ENCODE data around the gene AOC1. TPM values are rescaled to one million over a fixed set of nuclear protein-coding genes. Genes with fewer than 3 reads are reported as not detected.
"Not testable (repeated sequence)": the region's sequence is repeated elsewhere in the genome, so short reads cannot be mapped to it uniquely, and the experiment has no call there.

AOC1 gene
- total RNA-seq, 1 donor from 2014 or later, result 0.64 TPM

DNA sequence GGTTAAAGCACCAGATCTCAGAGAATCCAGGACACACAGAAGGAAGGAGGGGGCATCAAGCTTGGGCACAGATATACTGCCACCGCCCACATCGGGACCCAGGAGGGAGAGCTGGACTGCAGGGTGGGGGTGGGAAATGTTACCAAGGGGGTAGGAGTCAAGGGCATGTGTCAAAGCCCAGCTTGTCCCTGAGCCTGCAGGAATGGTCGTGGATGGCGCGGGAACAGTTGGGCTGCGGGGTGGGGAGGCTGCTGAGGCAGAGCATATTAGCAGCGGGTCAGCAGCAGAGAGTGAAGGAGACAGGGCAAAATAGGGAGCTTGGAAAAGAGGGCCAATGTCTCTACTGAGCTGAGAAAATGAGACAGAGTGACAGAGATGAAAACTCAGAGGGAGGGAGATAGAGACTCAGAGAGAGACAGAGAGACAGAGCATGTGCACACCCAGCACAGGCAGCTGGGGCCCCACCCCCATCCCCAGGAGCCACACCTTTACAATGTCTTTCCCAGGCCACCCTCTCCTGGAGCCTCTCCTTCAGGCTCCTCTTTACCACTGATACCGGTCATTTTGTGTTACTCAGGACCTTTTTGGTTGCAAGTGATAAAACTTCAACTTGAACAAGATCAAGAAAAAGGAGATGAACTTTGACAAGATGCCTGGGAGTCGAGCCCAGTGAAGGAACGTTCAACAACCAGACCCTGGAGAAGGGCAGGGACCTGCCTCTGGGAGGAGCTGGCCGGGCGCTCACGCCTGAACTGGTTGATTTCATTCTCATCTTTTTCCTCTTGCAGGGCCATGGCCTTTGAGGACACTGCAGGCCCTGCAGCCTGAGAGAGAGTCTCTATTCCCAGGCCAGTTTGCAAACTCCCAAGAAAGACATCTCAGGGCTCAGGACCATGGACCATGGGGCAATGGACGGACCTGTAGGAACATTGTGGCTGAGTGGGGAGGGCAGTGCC is 50.0 kb downstream of the AOC1 start:
- Histone ChIP-seq H3K27ac (no peak overlapping the region), H3K4me1 (no peaks in the 10 kb centered on the region), H3K9me3 (no peaks in the 10 kb centered on the region), H3K27me3 (peaks cover 13% of the 10 kb centered on the region), H3K4me3 (no peak overlapping the region), H3K36me3 (no peaks in the 10 kb centered on the region)
- ATAC-seq (no peak), DNase-seq (no peak)
- intact Hi-C loops (cut with DNase I), result no loop called here
- TF ChIP-seq, protein P1, sequence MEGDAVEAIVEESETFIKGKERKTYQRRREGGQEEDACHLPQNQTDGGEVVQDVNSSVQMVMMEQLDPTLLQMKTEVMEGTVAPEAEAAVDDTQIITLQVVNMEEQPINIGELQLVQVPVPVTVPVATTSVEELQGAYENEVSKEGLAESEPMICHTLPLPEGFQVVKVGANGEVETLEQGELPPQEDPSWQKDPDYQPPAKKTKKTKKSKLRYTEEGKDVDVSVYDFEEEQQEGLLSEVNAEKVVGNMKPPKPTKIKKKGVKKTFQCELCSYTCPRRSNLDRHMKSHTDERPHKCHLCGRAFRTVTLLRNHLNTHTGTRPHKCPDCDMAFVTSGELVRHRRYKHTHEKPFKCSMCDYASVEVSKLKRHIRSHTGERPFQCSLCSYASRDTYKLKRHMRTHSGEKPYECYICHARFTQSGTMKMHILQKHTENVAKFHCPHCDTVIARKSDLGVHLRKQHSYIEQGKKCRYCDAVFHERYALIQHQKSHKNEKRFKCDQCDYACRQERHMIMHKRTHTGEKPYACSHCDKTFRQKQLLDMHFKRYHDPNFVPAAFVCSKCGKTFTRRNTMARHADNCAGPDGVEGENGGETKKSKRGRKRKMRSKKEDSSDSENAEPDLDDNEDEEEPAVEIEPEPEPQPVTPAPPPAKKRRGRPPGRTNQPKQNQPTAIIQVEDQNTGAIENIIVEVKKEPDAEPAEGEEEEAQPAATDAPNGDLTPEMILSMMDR (IDR thresholded peaks at IDR 0.05), result no peak

DNA sequence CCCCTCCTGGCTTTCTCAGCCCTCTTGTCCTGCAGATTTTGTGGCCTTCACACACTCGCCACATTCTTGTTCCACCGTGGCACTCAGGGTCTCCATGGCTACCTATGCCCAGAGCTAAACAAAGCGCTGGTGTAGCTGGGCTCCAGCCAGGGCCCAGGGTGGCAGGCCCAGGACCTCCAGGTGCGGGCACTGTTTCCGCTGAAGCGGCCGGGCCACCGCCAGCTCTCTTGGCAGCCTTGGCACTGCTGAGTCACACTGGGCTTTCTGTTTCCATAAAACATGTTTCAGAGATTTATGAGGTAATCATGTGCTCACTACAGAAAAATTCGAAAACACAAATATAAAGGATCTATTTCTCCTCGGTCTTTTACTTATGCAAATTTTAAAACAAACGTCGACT is 51.3 kb downstream of the AOC1 start:
- H3K27ac ChIP-seq, result no peak overlapping the region
- no peaks in the 10 kb centered on the region for H3K9me3 ChIP-seq
- no peak overlapping the region for H3K4me3 ChIP-seq
- DNase-seq (peak; percentile 75), ATAC-seq (peak; percentile 73)
- TF ChIP-seq, protein P1 (IDR thresholded peaks at IDR 0.05), result no peak
- H3K36me3 ChIP-seq, result no peaks in the 10 kb centered on the region
- H3K4me1 ChIP-seq, result no peaks in the 10 kb centered on the region
- peaks cover 10% of the 10 kb centered on the region for H3K27me3 ChIP-seq
- intact Hi-C loops (cut with DNase I), result no loop called here

GRCh38 chr7:150904011-150904909 is 51.9 kb downstream of the AOC1 start:
- intact Hi-C loops (cut with DNase I), result no loop called here
- Histone ChIP-seq H3K36me3 (no peaks in the 10 kb centered on the region), H3K27me3 (peaks cover 10% of the 10 kb centered on the region), H3K4me3 (no peak overlapping the region), H3K9me3 (no peaks in the 10 kb centered on the region), H3K27ac (no peak overlapping the region), H3K4me1 (no peaks in the 10 kb centered on the region)
- DNase-seq, result no peak
- TF ChIP-seq, protein P1 (IDR thresholded peaks at IDR 0.05), result no peak
- ATAC-seq, result no peak

GRCh38 chr7:150908173-150908572 is 55.9 kb downstream of the AOC1 start:
- TF ChIP-seq, protein P1 (IDR thresholded peaks at IDR 0.05), result no peak
- Histone ChIP-seq H3K27me3 (peaks cover 10% of the 10 kb centered on the region), H3K27ac (no peak overlapping the region), H3K36me3 (no peaks in the 10 kb centered on the region), H3K9me3 (no peaks in the 10 kb centered on the region), H3K4me3 (no peak overlapping the region), H3K4me1 (no peaks in the 10 kb centered on the region)
- DNase-seq (no peak), ATAC-seq (no peak)
- intact Hi-C loops (cut with DNase I), result no loop called here

DNA sequence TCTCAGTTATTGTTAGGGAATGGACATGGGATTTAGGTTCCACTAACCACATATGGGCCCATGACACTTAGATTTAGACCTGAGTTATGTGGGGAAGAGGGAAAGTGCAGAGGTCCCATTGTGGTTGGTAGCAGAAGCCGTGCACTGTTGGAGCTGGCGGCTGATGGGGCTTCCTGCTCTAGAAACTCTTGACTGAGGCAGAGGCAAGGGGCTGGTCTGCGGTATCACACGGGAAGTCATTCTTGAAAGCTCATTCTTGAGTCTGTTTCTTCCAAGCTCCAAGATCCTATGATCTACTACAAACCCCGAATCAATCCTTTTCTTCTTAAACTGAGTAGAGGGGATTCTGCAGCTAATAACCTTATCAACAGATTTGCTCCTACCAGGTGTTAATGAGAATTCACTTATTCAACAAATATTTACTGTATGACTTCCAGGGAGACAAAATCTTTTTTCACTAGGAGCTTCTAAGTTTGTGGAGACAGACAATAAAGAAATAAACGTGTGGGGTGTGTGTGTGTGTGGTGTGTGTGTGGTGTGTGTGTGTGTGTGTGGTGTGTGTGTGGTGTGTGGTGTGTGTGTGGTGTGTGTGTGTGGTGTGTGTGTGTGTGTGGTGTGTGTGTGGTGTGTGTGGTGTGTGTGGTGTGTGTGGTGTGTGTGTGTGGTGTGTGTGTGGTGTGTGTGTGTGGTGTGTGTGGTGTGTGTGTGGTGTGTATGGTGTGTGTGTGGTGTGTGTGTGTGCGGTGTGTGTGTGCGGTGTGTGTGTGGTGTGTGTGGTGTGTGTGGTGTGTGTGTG is 57.1 kb downstream of the AOC1 start:
- no peaks in the 10 kb centered on the region for H3K9me3 ChIP-seq
- no peak for DNase-seq
- no peaks in the 10 kb centered on the region for H3K36me3 ChIP-seq
- no peak overlapping the region for H3K27ac ChIP-seq
- H3K4me3 ChIP-seq, result no peak overlapping the region
- intact Hi-C loops (cut with DNase I), result no loop called here
- H3K27me3 ChIP-seq, result peaks cover 10% of the 10 kb centered on the region
- no peak for ATAC-seq
- no peaks in the 10 kb centered on the region for H3K4me1 ChIP-seq
- TF ChIP-seq, protein P1 (IDR thresholded peaks at IDR 0.05), result no peak

GRCh38 chr7:150910305-150910995 is 58.1 kb downstream of the AOC1 start:
- intact Hi-C loops (cut with DNase I); ATAC-seq: not testable (repeated sequence)

More at GRCh38 chr7:150910305-150910995, 58.1 kb downstream of the AOC1 start:
- not testable (repeated sequence) for H3K27ac ChIP-seq, H3K4me1 ChIP-seq, H3K36me3 ChIP-seq, H3K9me3 ChIP-seq, DNase-seq, H3K4me3 ChIP-seq
- peaks cover 10% of the 10 kb centered on the region for H3K27me3 ChIP-seq

Measured in upper lobe of right lung (tissue), 1 donor.